Liver (tissue), 3 donors: ENCODE data around the gene VEPH1.

Experiments
- FOXA1 ChIP-seq: IDR thresholded peaks from 2 replicates; pipeline ENCODE4 v1.6.1; 2016; ENCODE audit warnings: antibody characterized with exemption
- GABPA ChIP-seq, 2 donors: IDR thresholded peaks in 1 of 2; conservative IDR thresholded peaks in 1 of 2; 2 replicates each; pipeline ENCODE4 v1.6.1; 2016; ENCODE audit warnings: antibody characterized with exemption in 2 of 2, mild to moderate bottlenecking in 1 of 2, moderate library complexity in 1 of 2
- JUND ChIP-seq, 2 donors: IDR thresholded peaks; 2 replicates each; pipeline ENCODE4 v1.6.1; 2016; ENCODE audit warnings: antibody characterized with exemption in 2 of 2
- NR2F2 ChIP-seq: IDR thresholded peaks from 2 replicates; pipeline ENCODE4 v1.6.1; 2016; ENCODE audit warnings: antibody characterized with exemption
- RAD21 ChIP-seq, 2 donors: IDR thresholded peaks; 2 replicates each; pipeline ENCODE4 v1.6.1; 2016; ENCODE audit warnings: antibody characterized with exemption in 2 of 2, mild to moderate bottlenecking in 2 of 2
- SP1 ChIP-seq: IDR thresholded peaks from 2 replicates; pipeline ENCODE4 v1.6.1; 2018; ENCODE audit warnings: antibody characterized with exemption, mild to moderate bottlenecking
- TAF1 ChIP-seq: conservative IDR thresholded peaks from 2 replicates; pipeline ENCODE4 v1.6.1; 2016; ENCODE audit warnings: antibody characterized with exemption, mild to moderate bottlenecking
- TF ChIP-seq, protein P1 (sequence below): fragments of 150-350 bp; IDR thresholded peaks from 2 replicates; pipeline ENCODE4 v1.5.1; 2017; ENCODE audit warnings: improper control_type of control experiment, low read depth, low read length; ENCODE audit not compliant: missing input control
- TF ChIP-seq, protein P2 (sequence below): IDR thresholded peaks from 2 replicates; pipeline ENCODE4 v1.6.1; 2016; ENCODE audit warnings: antibody characterized with exemption
- TF ChIP-seq, protein P3 (sequence below): IDR thresholded peaks from 2 replicates; pipeline ENCODE4 v1.6.1; 2016; ENCODE audit warnings: antibody characterized with exemption
- TF ChIP-seq, protein P4 (sequence below): IDR thresholded peaks from 2 replicates; pipeline ENCODE4 v1.6.1; 2016; ENCODE audit warnings: antibody characterized with exemption, mild to moderate bottlenecking
- TF ChIP-seq, protein P5 (sequence below): IDR thresholded peaks from 2 replicates; pipeline ENCODE4 v1.6.1; 2016; ENCODE audit warnings: antibody characterized with exemption
- donor health status: healthy.
- donor health status: healthy.

DNA sequence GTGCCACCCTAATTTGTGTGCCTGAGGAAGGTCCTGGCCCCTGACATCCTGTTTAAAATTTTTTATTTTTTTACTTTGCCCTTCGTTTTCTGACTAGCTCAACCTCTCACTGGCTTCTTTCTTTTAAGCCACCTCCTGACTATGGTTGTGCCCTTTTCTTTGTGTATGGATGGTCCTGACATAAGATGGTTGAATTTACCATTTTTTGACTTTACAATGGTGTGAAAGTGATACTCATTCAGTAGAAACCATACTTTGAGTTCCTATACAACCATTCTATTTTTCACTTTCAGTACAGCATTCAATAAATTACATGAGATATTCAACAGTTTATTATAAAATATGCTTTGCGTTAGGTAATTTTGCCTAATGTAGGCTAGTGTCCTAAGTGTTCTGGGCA is 140.9 kb downstream of the VEPH1 start:
- TF ChIP-seq, protein P1, sequence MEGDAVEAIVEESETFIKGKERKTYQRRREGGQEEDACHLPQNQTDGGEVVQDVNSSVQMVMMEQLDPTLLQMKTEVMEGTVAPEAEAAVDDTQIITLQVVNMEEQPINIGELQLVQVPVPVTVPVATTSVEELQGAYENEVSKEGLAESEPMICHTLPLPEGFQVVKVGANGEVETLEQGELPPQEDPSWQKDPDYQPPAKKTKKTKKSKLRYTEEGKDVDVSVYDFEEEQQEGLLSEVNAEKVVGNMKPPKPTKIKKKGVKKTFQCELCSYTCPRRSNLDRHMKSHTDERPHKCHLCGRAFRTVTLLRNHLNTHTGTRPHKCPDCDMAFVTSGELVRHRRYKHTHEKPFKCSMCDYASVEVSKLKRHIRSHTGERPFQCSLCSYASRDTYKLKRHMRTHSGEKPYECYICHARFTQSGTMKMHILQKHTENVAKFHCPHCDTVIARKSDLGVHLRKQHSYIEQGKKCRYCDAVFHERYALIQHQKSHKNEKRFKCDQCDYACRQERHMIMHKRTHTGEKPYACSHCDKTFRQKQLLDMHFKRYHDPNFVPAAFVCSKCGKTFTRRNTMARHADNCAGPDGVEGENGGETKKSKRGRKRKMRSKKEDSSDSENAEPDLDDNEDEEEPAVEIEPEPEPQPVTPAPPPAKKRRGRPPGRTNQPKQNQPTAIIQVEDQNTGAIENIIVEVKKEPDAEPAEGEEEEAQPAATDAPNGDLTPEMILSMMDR = no peak
- no peak for TF ChIP-seq JUND (IDR thresholded peaks at IDR 0.05)
- TF ChIP-seq RAD21 (IDR thresholded peaks at IDR 0.05) = no peak
- TF ChIP-seq, protein P2, sequence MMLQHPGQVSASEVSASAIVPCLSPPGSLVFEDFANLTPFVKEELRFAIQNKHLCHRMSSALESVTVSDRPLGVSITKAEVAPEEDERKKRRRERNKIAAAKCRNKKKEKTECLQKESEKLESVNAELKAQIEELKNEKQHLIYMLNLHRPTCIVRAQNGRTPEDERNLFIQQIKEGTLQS = no peak
- no peak for TF ChIP-seq FOXA1
- TF ChIP-seq, protein P3, sequence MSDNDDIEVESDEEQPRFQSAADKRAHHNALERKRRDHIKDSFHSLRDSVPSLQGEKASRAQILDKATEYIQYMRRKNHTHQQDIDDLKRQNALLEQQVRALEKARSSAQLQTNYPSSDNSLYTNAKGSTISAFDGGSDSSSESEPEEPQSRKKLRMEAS = no peak
- TF ChIP-seq, protein P4, sequence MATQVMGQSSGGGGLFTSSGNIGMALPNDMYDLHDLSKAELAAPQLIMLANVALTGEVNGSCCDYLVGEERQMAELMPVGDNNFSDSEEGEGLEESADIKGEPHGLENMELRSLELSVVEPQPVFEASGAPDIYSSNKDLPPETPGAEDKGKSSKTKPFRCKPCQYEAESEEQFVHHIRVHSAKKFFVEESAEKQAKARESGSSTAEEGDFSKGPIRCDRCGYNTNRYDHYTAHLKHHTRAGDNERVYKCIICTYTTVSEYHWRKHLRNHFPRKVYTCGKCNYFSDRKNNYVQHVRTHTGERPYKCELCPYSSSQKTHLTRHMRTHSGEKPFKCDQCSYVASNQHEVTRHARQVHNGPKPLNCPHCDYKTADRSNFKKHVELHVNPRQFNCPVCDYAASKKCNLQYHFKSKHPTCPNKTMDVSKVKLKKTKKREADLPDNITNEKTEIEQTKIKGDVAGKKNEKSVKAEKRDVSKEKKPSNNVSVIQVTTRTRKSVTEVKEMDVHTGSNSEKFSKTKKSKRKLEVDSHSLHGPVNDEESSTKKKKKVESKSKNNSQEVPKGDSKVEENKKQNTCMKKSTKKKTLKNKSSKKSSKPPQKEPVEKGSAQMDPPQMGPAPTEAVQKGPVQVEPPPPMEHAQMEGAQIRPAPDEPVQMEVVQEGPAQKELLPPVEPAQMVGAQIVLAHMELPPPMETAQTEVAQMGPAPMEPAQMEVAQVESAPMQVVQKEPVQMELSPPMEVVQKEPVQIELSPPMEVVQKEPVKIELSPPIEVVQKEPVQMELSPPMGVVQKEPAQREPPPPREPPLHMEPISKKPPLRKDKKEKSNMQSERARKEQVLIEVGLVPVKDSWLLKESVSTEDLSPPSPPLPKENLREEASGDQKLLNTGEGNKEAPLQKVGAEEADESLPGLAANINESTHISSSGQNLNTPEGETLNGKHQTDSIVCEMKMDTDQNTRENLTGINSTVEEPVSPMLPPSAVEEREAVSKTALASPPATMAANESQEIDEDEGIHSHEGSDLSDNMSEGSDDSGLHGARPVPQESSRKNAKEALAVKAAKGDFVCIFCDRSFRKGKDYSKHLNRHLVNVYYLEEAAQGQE = no peak
- no peak for TF ChIP-seq GABPA (IDR thresholded peaks at IDR 0.05 in 1 of 2, conservative IDR thresholded peaks at IDR 0.05 in 1 of 2)
- TF ChIP-seq TAF1 = no peak
- no peak for TF ChIP-seq SP1
- TF ChIP-seq NR2F2 = no peak
- TF ChIP-seq, protein P5, sequence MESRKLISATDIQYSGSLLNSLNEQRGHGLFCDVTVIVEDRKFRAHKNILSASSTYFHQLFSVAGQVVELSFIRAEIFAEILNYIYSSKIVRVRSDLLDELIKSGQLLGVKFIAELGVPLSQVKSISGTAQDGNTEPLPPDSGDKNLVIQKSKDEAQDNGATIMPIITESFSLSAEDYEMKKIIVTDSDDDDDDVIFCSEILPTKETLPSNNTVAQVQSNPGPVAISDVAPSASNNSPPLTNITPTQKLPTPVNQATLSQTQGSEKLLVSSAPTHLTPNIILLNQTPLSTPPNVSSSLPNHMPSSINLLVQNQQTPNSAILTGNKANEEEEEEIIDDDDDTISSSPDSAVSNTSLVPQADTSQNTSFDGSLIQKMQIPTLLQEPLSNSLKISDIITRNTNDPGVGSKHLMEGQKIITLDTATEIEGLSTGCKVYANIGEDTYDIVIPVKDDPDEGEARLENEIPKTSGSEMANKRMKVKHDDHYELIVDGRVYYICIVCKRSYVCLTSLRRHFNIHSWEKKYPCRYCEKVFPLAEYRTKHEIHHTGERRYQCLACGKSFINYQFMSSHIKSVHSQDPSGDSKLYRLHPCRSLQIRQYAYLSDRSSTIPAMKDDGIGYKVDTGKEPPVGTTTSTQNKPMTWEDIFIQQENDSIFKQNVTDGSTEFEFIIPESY = no peak
